ENCODE data around the gene PHACTR4. TPM values are rescaled to one million over a fixed set of nuclear protein-coding genes. Genes with fewer than 3 reads are reported as not detected.
"Not testable (repeated sequence)": the region's sequence is repeated elsewhere in the genome, so short reads cannot be mapped to it uniquely, and the experiment has no call there.

The PHACTR4 gene
- total and polyA plus RNA-seq, 5 donors from 2014 or later: 4.9 to 29.4 (median 5.1) TPM

- H3K27ac ChIP-seq (ENCODE audit: insufficient read depth, low read length, poor library complexity, severe bottlenecking): no peak overlapping the region
- Mint-ChIP-seq H3K27me3 (no peaks in the 10 kb centered on the region), H3K4me1 (peaks cover 0 to 2% (median 0%) of the 10 kb centered on the region in 4 donors), H3K27ac (no peak overlapping the region), H3K36me3 (peaks cover 17% of the 10 kb centered on the region), H3K9me3 (no peaks in the 10 kb centered on the region), H3K4me3 (no peak overlapping the region)
- H3K4me3 ChIP-seq (ENCODE audit: low read depth, low read length): no peak overlapping the region
- peaks cover 8% of the 10 kb centered on the region for H3K36me3 ChIP-seq (ENCODE audit: control insufficient read depth, insufficient read depth, low read length)
- H3K4me1 ChIP-seq (ENCODE audit: control insufficient read depth, insufficient read depth, low read length, poor library complexity, severe bottlenecking): no peaks in the 10 kb centered on the region
- no peaks in the 10 kb centered on the region for H3K9me3 ChIP-seq (ENCODE audit: control insufficient read depth in 2 of 2, low read length in 2 of 2)
- H3K27me3 ChIP-seq (ENCODE audit: control insufficient read depth, insufficient read depth, low read length): no peaks in the 10 kb centered on the region
- no peak for ATAC-seq (ENCODE audit: low read depth in 2 of 2)
- no peak for DNase-seq
These were observed 160.9 kb downstream of the PHACTR4 start for GRCh38 chr1:28530456-28530855.

- ATAC-seq (ENCODE audit: low read depth in 2 of 2): no peak
- Mint-ChIP-seq H3K36me3 (peaks cover 26% of the 10 kb centered on the region), H3K4me3 (no peak overlapping the region)
These were observed 165.1 kb downstream of the PHACTR4 start for GRCh38 chr1:28534671-28535070.

GRCh38 chr1:28535180-28535579 is 165.6 kb downstream of the PHACTR4 start:
- no peak for DNase-seq
- H3K4me3 Mint-ChIP-seq: no peak overlapping the region

More at GRCh38 chr1:28534671-28535070, 165.1 kb downstream of the PHACTR4 start:
- Histone ChIP-seq H3K36me3 (ENCODE audit: control insufficient read depth, insufficient read depth, low read length) (peaks cover 22% of the 10 kb centered on the region), H3K27ac (ENCODE audit: insufficient read depth, low read length, poor library complexity, severe bottlenecking) (no peak overlapping the region), H3K4me3 (ENCODE audit: low read depth, low read length) (no peak overlapping the region), H3K4me1 (ENCODE audit: control insufficient read depth, insufficient read depth, low read length, poor library complexity, severe bottlenecking) (no peaks in the 10 kb centered on the region), H3K27me3 (ENCODE audit: control insufficient read depth, insufficient read depth, low read length) (no peaks in the 10 kb centered on the region), H3K9me3 (ENCODE audit: control insufficient read depth in 2 of 2, low read length in 2 of 2) (no peaks in the 10 kb centered on the region)
- no peaks in the 10 kb centered on the region for H3K9me3 Mint-ChIP-seq
- no peak for DNase-seq
- no peaks in the 10 kb centered on the region for H3K27me3 Mint-ChIP-seq
- H3K27ac Mint-ChIP-seq: no peak overlapping the region
- H3K4me1 Mint-ChIP-seq: peaks cover 0 to under 1% (median 0%) of the 10 kb centered on the region in 4 donors

GRCh38 chr1:28537457-28538199 is 168.1 kb downstream of the PHACTR4 start:
- no peaks in the 10 kb centered on the region for H3K9me3 ChIP-seq (ENCODE audit: control insufficient read depth in 2 of 2, low read length in 2 of 2)
- H3K4me3 Mint-ChIP-seq: no peak overlapping the region
- H3K9me3 Mint-ChIP-seq: no peaks in the 10 kb centered on the region
- DNase-seq (no peak), ATAC-seq (ENCODE audit: low read depth in 2 of 2) (no peak)
- H3K36me3 Mint-ChIP-seq: peaks cover 11% of the 10 kb centered on the region
- H3K4me1 Mint-ChIP-seq: no peaks in the 10 kb centered on the region
- peaks cover 18% of the 10 kb centered on the region for H3K36me3 ChIP-seq (ENCODE audit: control insufficient read depth, insufficient read depth, low read length)
- no peaks in the 10 kb centered on the region for H3K4me1 ChIP-seq (ENCODE audit: control insufficient read depth, insufficient read depth, low read length, poor library complexity, severe bottlenecking)
- no peaks in the 10 kb centered on the region for H3K27me3 Mint-ChIP-seq
- H3K27me3 ChIP-seq (ENCODE audit: control insufficient read depth, insufficient read depth, low read length): no peaks in the 10 kb centered on the region
- H3K27ac Mint-ChIP-seq: peak overlapping the region in 1 of 3 donors; percentile 76
- no peak overlapping the region for H3K27ac ChIP-seq (ENCODE audit: insufficient read depth, low read length, poor library complexity, severe bottlenecking)
- H3K4me3 ChIP-seq (ENCODE audit: low read depth, low read length): no peak overlapping the region

More at GRCh38 chr1:28535180-28535579, 165.6 kb downstream of the PHACTR4 start:
- no peak for ATAC-seq (ENCODE audit: low read depth in 2 of 2)
- Mint-ChIP-seq H3K27ac (no peak overlapping the region), H3K27me3 (no peaks in the 10 kb centered on the region), H3K36me3 (peaks cover 25% of the 10 kb centered on the region), H3K4me1 (no peaks in the 10 kb centered on the region), H3K9me3 (no peaks in the 10 kb centered on the region)
- Histone ChIP-seq H3K27me3 (ENCODE audit: control insufficient read depth, insufficient read depth, low read length) (no peaks in the 10 kb centered on the region), H3K4me3 (ENCODE audit: low read depth, low read length) (no peak overlapping the region), H3K9me3 (ENCODE audit: control insufficient read depth in 2 of 2, low read length in 2 of 2) (no peaks in the 10 kb centered on the region), H3K36me3 (ENCODE audit: control insufficient read depth, insufficient read depth, low read length) (peaks cover 22% of the 10 kb centered on the region), H3K4me1 (ENCODE audit: control insufficient read depth, insufficient read depth, low read length, poor library complexity, severe bottlenecking) (no peaks in the 10 kb centered on the region), H3K27ac (ENCODE audit: insufficient read depth, low read length, poor library complexity, severe bottlenecking) (no peak overlapping the region)

- Mint-ChIP-seq H3K4me3 (no peak overlapping the region), H3K27ac (peak overlapping the region in 1 of 3 donors; percentile 76), H3K4me1 (no peaks in the 10 kb centered on the region), H3K27me3 (no peaks in the 10 kb centered on the region), H3K9me3 (no peaks in the 10 kb centered on the region), H3K36me3 (peaks cover 11% of the 10 kb centered on the region)
- H3K27me3 ChIP-seq (ENCODE audit: control insufficient read depth, insufficient read depth, low read length): no peaks in the 10 kb centered on the region
- H3K27ac ChIP-seq (ENCODE audit: insufficient read depth, low read length, poor library complexity, severe bottlenecking): no peak overlapping the region
- no peak for DNase-seq
- H3K36me3 ChIP-seq (ENCODE audit: control insufficient read depth, insufficient read depth, low read length): peaks cover 18% of the 10 kb centered on the region
- H3K9me3 ChIP-seq (ENCODE audit: control insufficient read depth in 2 of 2, low read length in 2 of 2): no peaks in the 10 kb centered on the region
- ATAC-seq (ENCODE audit: low read depth in 2 of 2): no peak
- H3K4me3 ChIP-seq (ENCODE audit: low read depth, low read length): no peak overlapping the region
- H3K4me1 ChIP-seq (ENCODE audit: control insufficient read depth, insufficient read depth, low read length, poor library complexity, severe bottlenecking): no peaks in the 10 kb centered on the region
These were observed 168.7 kb downstream of the PHACTR4 start for GRCh38 chr1:28538286-28538685.

- DNase-seq: peak in 1 of 3 donors; percentile 35
- Histone ChIP-seq H3K4me1 (ENCODE audit: control insufficient read depth, insufficient read depth, low read length, poor library complexity, severe bottlenecking) (no peaks in the 10 kb centered on the region), H3K27me3 (ENCODE audit: control insufficient read depth, insufficient read depth, low read length) (no peaks in the 10 kb centered on the region), H3K4me3 (ENCODE audit: low read depth, low read length) (no peak overlapping the region), H3K9me3 (ENCODE audit: control insufficient read depth in 2 of 2, low read length in 2 of 2) (no peaks in the 10 kb centered on the region), H3K36me3 (ENCODE audit: control insufficient read depth, insufficient read depth, low read length) (peaks cover 14% of the 10 kb centered on the region), H3K27ac (ENCODE audit: insufficient read depth, low read length, poor library complexity, severe bottlenecking) (no peak overlapping the region)
- Mint-ChIP-seq H3K4me1 (no peaks in the 10 kb centered on the region), H3K27me3 (no peaks in the 10 kb centered on the region), H3K36me3 (peaks cover 11% of the 10 kb centered on the region), H3K4me3 (no peak overlapping the region), H3K9me3 (no peaks in the 10 kb centered on the region), H3K27ac (no peak overlapping the region)
- no peak for ATAC-seq (ENCODE audit: low read depth in 2 of 2)
These were observed 171.1 kb downstream of the PHACTR4 start for GRCh38 chr1:28540651-28541050.

- H3K27me3 Mint-ChIP-seq; H3K4me1 ChIP-seq (ENCODE audit: control insufficient read depth, insufficient read depth, low read length, poor library complexity, severe bottlenecking); H3K4me3 ChIP-seq (ENCODE audit: low read depth, low read length); H3K4me1 Mint-ChIP-seq; H3K27me3 ChIP-seq (ENCODE audit: control insufficient read depth, insufficient read depth, low read length); H3K36me3 ChIP-seq (ENCODE audit: control insufficient read depth, insufficient read depth, low read length); H3K4me3 Mint-ChIP-seq; DNase-seq; H3K27ac ChIP-seq (ENCODE audit: insufficient read depth, low read length, poor library complexity, severe bottlenecking); H3K9me3 Mint-ChIP-seq; ATAC-seq (ENCODE audit: low read depth in 2 of 2); H3K9me3 ChIP-seq (ENCODE audit: control insufficient read depth in 2 of 2, low read length in 2 of 2); H3K27ac Mint-ChIP-seq: not testable (repeated sequence)
- H3K36me3 Mint-ChIP-seq: peaks cover 11% of the 10 kb centered on the region
These were observed 172.0 kb downstream of the PHACTR4 start for GRCh38 chr1:28541414-28542015.

GRCh38 chr1:28545246-28545628 is 175.7 kb downstream of the PHACTR4 start:
- Histone ChIP-seq H3K4me1 (ENCODE audit: control insufficient read depth, insufficient read depth, low read length, poor library complexity, severe bottlenecking) (no peaks in the 10 kb centered on the region), H3K4me3 (ENCODE audit: low read depth, low read length) (no peak overlapping the region), H3K9me3 (ENCODE audit: control insufficient read depth in 2 of 2, low read length in 2 of 2) (no peaks in the 10 kb centered on the region), H3K27ac (ENCODE audit: insufficient read depth, low read length, poor library complexity, severe bottlenecking) (no peak overlapping the region), H3K36me3 (ENCODE audit: control insufficient read depth, insufficient read depth, low read length) (no peaks in the 10 kb centered on the region), H3K27me3 (ENCODE audit: control insufficient read depth, insufficient read depth, low read length) (no peaks in the 10 kb centered on the region)
- DNase-seq: no peak
- Mint-ChIP-seq H3K4me3 (no peak overlapping the region), H3K4me1 (no peaks in the 10 kb centered on the region), H3K27ac (no peak overlapping the region), H3K36me3 (no peaks in the 10 kb centered on the region), H3K9me3 (no peaks in the 10 kb centered on the region), H3K27me3 (peaks cover 8% of the 10 kb centered on the region)
- ATAC-seq (ENCODE audit: low read depth in 2 of 2): no peak

Measured in CD4-positive, CD25-positive, alpha-beta regulatory T cell (primary cell).